Activated CD4-positive, alpha-beta T cell treated with anti-CD3 and anti-CD28 coated beads for 36 hours (primary cell): ENCODE measurements around the gene HBS1L. TPM values are rescaled to one million over a fixed set of nuclear protein-coding genes. Genes with fewer than 3 reads are reported as not detected.

Experiments
- ATAC-seq: fragments of 200-7000 bp; cut with Tn5 transposase; one replicate; pipeline ENCODE4 v1.10.0; 2021; ENCODE audit warnings: mild to moderate bottlenecking, moderate library complexity
- CTCF ChIA-PET: fragments of 350-600 bp; sonication (Branson Sonifier 250); formaldehyde crosslinking; loops from one replicate; lab custom pipeline; 2021; ENCODE audit warnings: antibody characterized with exemption; lab: Charles Lee
- POLR2A ChIA-PET: fragments of 350-600 bp; sonication (Branson Sonifier 250); formaldehyde crosslinking; loops from one replicate; lab custom pipeline; 2021; ENCODE audit warnings: antibody characterized with exemption, inconsistent platforms; lab: Charles Lee
- DNase-seq: peaks from one replicate; pipeline ENCODE4 v3.0.0-alpha.2; 2020
- H3K27ac Mint-ChIP-seq: one replicate; pipeline ENCODE4 v1.8.0; 2021; ENCODE audit warnings: mixed read lengths
- H3K27me3 Mint-ChIP-seq: one replicate; pipeline ENCODE4 v1.8.0; 2021; ENCODE audit warnings: mixed read lengths
- H3K36me3 Mint-ChIP-seq: one replicate; pipeline ENCODE4 v1.8.0; 2021; ENCODE audit warnings: low read depth, mixed read lengths
- H3K4me1 Mint-ChIP-seq: one replicate; pipeline ENCODE4 v1.8.0; 2021; ENCODE audit warnings: mixed read lengths
- H3K4me3 Mint-ChIP-seq: one replicate; pipeline ENCODE4 v1.8.0; 2021; ENCODE audit warnings: mild to moderate bottlenecking, moderate library complexity, mixed read lengths
- H3K9me3 Mint-ChIP-seq: one replicate; pipeline ENCODE4 v1.8.0; 2021; ENCODE audit warnings: low read depth, mixed read lengths
- intact Hi-C, 2 experiments: fragments of 100-400 bp; cut with DNase I in 1 of 2; cut with micrococcal nuclease in 1 of 2; formaldehyde crosslinking; loops; one replicate each; pipeline versions ENCODE4 v1.14.2 to v1.15.1; 2022 to 2024; cut with DNase I, micrococcal nuclease
- total RNA-seq, 2 experiments: library from RNA; stranded (reverse); gene quantifications; one replicate each; pipeline ENCODE4 v1.2.3, GENCODE V29; 2021

The HBS1L gene
- total RNA-seq, 2 experiments from 2014 or later = 133 to 141 TPM

DNA sequence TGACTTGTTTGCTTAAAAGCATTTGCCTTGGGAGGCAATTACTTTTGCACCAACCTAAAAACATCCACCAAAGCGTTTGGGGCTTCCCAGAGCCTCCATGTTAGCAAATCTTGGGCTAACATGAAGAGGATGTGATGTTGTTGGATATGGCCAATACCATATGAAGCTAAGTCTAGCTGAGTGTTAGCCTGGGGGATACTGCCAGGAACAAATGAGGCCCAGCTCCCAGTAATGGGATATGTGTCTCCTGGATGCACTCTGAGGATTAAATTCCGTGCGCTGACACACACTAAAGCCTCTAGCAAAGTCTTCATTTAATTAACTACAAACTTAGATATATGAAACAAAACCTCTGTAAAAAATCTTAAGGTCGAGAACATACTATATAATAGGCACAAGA, 35.3 kb upstream of the HBS1L start:
- Mint-ChIP-seq H3K27me3 (no peaks in the 10 kb centered on the region), H3K36me3 (no peaks in the 10 kb centered on the region), H3K4me1 (peaks cover 91% of the 10 kb centered on the region), H3K27ac (peak overlapping the region; percentile 93), H3K4me3 (no peak overlapping the region), H3K9me3 (peaks cover 2% of the 10 kb centered on the region)
- DNase-seq (peak; percentile 15), ATAC-seq (no peak)
- intact Hi-C loops = loop anchor here (1.0 to 5.0 kb wide), 10 partner anchors 24 to 557 kb away; no protein-coding TSS in a partner anchor
- ChIA-PET POLR2A (no interaction called here), CTCF (interaction anchor here (0.5 to 1.2 kb wide), 5 partner anchors 14 to 334 kb away, joined by 3 to 7 read pairs (median 3); no protein-coding TSS in a partner anchor)

DNA sequence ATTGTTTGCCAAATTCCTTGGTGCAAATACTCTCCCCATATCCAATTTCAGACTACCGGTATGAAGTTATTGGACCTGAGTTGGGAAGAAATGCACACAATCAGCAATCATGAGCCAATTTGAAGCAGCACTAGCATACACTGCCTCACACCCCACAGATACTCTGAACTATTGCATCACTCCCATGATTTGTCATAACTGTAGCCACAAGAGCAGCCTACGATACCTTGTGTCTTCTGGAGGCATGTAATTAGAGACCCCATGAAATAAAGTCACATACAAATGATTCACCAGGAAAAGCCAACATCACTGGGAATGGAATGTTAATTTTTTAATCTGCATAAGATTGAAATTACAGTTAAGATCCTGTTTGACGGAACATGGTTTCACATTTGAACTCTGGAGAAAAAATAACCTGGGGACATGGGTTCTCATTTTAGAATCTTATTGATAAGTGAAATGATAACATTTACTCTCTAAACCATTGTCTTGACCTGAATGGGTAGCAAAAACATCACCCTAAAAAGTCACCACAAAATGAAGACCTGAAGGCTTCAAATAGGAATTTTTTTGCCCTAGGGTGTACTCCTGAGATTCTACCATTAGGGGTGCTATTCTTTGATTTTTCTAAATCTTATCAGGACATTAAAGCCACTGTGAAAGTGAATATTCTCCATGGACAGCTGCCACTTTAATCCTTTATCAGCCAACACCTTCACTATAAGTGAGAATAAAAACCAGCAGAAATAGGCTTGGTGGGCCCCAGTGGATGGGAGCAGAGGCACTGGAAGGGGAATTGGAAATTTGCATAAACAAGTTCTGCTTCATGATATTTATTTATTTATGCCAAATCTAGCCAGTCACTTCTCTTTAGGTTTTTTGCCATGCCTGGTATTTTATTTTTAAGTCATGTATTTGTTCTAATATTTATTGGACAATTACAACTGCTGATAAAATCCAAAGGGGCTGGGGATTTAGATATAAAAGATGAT, 34.5 kb upstream of the HBS1L start:
- Mint-ChIP-seq H3K9me3 (peaks cover 2% of the 10 kb centered on the region), H3K27me3 (no peaks in the 10 kb centered on the region), H3K36me3 (no peaks in the 10 kb centered on the region), H3K4me3 (peak overlapping the region; percentile 48), H3K4me1 (peaks cover 86% of the 10 kb centered on the region), H3K27ac (peak overlapping the region; percentile 93)
- CTCF ChIA-PET = interaction anchor here (0.5 to 3.7 kb wide), 11 partner anchors 15 to 335 kb away, joined by 3 to 18 read pairs (median 7); no protein-coding TSS in a partner anchor
- POLR2A ChIA-PET = interaction anchor here (3.0 kb wide), 1 partner anchor 34 kb away, joined by 10 read pairs; the partner anchor contains the start of gene HBS1L
- intact Hi-C loops = loop anchor here (1.0 to 5.0 kb wide), 11 partner anchors 25 to 558 kb away; no protein-coding TSS in a partner anchor
- DNase-seq (peak; percentile 54), ATAC-seq (peak; percentile 77)

DNA sequence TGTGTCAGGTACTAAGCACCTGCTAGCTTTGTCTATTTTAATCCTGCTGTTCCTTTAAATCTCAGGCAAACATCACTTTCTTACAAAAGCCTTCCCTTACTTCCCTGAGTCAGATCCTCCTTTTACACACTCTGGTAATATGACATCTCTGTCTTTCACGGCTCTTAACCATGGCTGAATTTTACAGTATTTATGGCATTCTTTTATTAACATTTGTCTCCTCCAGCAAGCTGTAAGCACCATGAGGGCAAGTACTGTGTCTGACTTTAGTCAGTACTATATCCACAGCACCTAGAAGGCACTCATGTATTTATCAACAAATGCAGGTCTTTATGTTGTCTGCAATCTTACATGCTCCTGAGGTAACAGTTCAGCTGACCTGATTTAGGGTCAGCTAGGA, 33.7 kb upstream of the HBS1L start:
- CTCF ChIA-PET = interaction anchor here (0.7 to 3.7 kb wide), 18 partner anchors 12 to 133 kb away, joined by 3 to 19 read pairs (median 6); partner anchors contain the start of genes HBS1L and MYB
- DNase-seq (no peak), ATAC-seq (peak; percentile 10)
- H3K9me3 Mint-ChIP-seq = peaks cover 2% of the 10 kb centered on the region
- H3K36me3 Mint-ChIP-seq = no peaks in the 10 kb centered on the region
- H3K4me3 Mint-ChIP-seq = peak overlapping the region; percentile 41
- POLR2A ChIA-PET = interaction anchor here (1.3 to 3.0 kb wide), 2 partner anchors 34 to 94 kb away, joined by 6 to 10 read pairs; partner anchors contain the start of gene HBS1L
- intact Hi-C loops = loop anchor here (1.0 to 5.0 kb wide), 10 partner anchors 26 to 559 kb away; no protein-coding TSS in a partner anchor
- no peaks in the 10 kb centered on the region for H3K27me3 Mint-ChIP-seq
- peaks cover 79% of the 10 kb centered on the region for H3K4me1 Mint-ChIP-seq
- H3K27ac Mint-ChIP-seq = peak overlapping the region; percentile 93

DNA sequence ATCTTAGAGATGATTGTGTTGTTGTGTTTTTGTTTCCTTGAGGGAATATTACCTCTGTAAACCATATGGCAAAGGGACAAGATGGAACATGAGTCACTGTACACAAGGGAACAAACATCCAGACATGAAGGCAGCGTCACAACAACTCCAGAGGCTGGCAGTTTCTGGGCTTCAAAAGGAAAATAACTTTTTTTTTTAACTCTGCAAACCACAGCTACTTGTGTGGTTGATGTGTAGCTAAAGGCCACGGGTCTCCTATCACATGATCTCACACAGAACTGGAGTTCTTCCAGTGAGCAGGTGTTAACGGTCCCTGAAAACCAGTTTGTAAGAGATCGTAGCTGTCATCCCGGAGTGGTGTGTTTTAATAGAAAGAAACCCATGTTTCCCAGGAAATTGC, 33.2 kb upstream of the HBS1L start:
- ChIA-PET POLR2A (interaction anchor here (0.9 to 3.0 kb wide), 4 partner anchors 27 to 96 kb away, joined by 3 to 10 read pairs (median 5); partner anchors contain the start of gene HBS1L), CTCF (interaction anchor here (0.5 to 3.7 kb wide), 20 partner anchors 13 to 1201 kb away, joined by 3 to 19 read pairs (median 4); partner anchors contain the start of genes HBS1L and MYB)
- peak overlapping the region; percentile 93 for H3K27ac Mint-ChIP-seq
- DNase-seq (peak; percentile 46), ATAC-seq (peak; percentile 34)
- no peaks in the 10 kb centered on the region for H3K36me3 Mint-ChIP-seq
- H3K27me3 Mint-ChIP-seq = no peaks in the 10 kb centered on the region
- H3K4me1 Mint-ChIP-seq = peaks cover 76% of the 10 kb centered on the region
- intact Hi-C loops = loop anchor here (1.0 to 5.0 kb wide), 10 partner anchors 26 to 559 kb away; no protein-coding TSS in a partner anchor
- H3K9me3 Mint-ChIP-seq = peaks cover 2% of the 10 kb centered on the region
- peak overlapping the region; percentile 41 for H3K4me3 Mint-ChIP-seq

DNA sequence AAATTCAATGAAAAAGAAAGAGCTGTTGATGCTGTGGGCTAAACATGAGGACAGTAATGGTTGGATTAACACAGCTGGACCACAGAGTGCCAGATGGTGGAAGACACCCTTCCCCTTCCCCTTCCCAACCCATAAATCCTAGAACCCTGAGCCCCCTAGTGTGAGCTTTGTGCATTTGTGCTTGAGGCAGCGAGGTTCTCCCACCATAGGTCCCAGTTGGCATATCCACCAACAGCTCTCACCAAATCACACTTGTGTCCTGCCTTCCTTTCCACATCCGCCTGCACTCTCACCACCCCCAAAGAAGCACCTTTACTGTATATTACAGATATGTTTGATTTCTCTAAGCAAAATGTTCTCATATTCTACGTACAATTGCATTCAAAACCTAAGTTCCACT, 32.8 kb upstream of the HBS1L start:
- Mint-ChIP-seq H3K27me3 (no peaks in the 10 kb centered on the region), H3K27ac (peak overlapping the region; percentile 93), H3K36me3 (no peaks in the 10 kb centered on the region), H3K9me3 (peaks cover 2% of the 10 kb centered on the region), H3K4me3 (peak overlapping the region; percentile 41), H3K4me1 (peaks cover 72% of the 10 kb centered on the region)
- DNase-seq (peak; percentile 49), ATAC-seq (no peak)
- POLR2A ChIA-PET = interaction anchor here (0.9 to 3.0 kb wide), 4 partner anchors 27 to 96 kb away, joined by 3 to 10 read pairs (median 5); partner anchors contain the start of gene HBS1L
- CTCF ChIA-PET = interaction anchor here (0.5 to 3.7 kb wide), 18 partner anchors 13 to 1201 kb away, joined by 3 to 19 read pairs (median 4); partner anchors contain the start of genes HBS1L and MYB
- intact Hi-C loops = loop anchor here in 1 of 2 experiments (5.0 kb wide), 1 partner anchor 560 kb away; no protein-coding TSS in a partner anchor

DNA sequence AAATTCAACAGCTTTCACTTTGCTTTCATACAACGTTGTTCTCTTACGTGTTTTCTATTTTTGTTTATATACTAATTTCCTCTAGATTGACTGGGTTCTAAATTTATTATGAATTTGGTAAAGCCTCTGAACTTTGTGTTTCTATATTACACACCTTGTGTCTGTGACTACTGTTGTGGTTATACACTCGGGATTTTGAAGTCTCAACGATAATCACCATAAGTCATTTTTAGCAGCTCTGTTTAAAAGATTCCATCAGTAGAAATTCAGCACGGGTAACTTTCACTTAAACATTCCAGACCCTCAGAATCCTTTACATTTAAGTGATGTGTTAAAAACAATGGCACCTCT, 31.8 kb upstream of the HBS1L start:
- H3K27me3 Mint-ChIP-seq = no peaks in the 10 kb centered on the region
- peak overlapping the region; percentile 85 for H3K27ac Mint-ChIP-seq
- H3K9me3 Mint-ChIP-seq = peaks cover 9% of the 10 kb centered on the region
- peak; percentile 10 for ATAC-seq
- ChIA-PET CTCF (interaction anchor here (1.0 to 3.7 kb wide), 12 partner anchors 8 to 146 kb away, joined by 3 to 19 read pairs (median 4); partner anchors contain the start of gene HBS1L), POLR2A (interaction anchor here (0.6 to 3.0 kb wide), 5 partner anchors 8 to 59 kb away, joined by 3 to 10 read pairs (median 4); partner anchors contain the start of gene HBS1L)
- H3K4me1 Mint-ChIP-seq = peaks cover 65% of the 10 kb centered on the region
- H3K36me3 Mint-ChIP-seq = peaks cover 7% of the 10 kb centered on the region
- peak overlapping the region; percentile 41 for H3K4me3 Mint-ChIP-seq
- DNase-seq = no peak
- intact Hi-C loops = loop anchor here in 1 of 2 experiments (5.0 kb wide), 1 partner anchor 561 kb away; no protein-coding TSS in a partner anchor

DNA sequence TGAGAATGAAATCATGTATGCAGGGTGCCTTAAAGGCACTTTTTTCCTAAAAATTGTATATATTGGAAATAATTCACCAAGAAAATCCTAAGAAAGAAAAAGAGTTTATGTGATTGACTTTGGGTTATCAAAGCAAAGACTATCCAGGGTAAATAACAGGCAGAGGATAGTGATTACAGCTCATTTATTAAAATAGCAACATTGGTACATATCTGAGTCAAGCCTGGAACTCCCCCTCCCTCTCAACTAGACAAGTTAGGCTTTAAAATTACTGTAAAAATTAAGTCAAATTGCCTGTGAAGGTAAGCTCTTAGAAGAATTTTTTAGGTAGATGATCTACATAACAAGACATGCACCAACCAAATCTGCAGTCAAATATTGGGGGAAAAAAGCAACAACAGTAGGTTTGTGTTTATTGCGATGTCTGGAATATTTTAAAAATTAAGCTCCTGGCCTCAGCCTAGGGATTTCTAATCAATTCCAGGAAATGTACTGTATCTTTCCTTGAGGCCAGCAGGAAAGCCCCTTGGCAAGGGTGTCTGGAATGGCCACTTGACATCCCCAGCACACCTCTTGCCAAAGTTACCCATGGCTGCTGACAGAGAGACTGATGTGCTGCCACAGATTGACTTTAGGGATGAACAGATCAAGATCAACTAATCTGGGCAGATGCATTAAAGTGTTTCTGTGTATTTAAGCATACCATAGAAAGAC, 31.2 kb upstream of the HBS1L start:
- ChIA-PET CTCF (interaction anchor here (1.0 to 3.7 kb wide), 10 partner anchors 8 to 145 kb away, joined by 3 to 19 read pairs (median 4); partner anchors contain the start of gene HBS1L), POLR2A (interaction anchor here (0.6 to 3.0 kb wide), 7 partner anchors 9 to 93 kb away, joined by 3 to 10 read pairs (median 4); partner anchors contain the start of gene HBS1L)
- Mint-ChIP-seq H3K27ac (peak overlapping the region; percentile 85), H3K27me3 (no peaks in the 10 kb centered on the region), H3K9me3 (peaks cover 9% of the 10 kb centered on the region), H3K4me1 (peaks cover 60% of the 10 kb centered on the region), H3K4me3 (peak overlapping the region; percentile 41), H3K36me3 (peaks cover 7% of the 10 kb centered on the region)
- DNase-seq = no peak
- intact Hi-C loops = loop anchor here in 1 of 2 experiments (1.0 to 5.0 kb wide), 2 partner anchors 32 to 561 kb away; partner anchors contain the start of gene HBS1L
- no peak for ATAC-seq

DNA sequence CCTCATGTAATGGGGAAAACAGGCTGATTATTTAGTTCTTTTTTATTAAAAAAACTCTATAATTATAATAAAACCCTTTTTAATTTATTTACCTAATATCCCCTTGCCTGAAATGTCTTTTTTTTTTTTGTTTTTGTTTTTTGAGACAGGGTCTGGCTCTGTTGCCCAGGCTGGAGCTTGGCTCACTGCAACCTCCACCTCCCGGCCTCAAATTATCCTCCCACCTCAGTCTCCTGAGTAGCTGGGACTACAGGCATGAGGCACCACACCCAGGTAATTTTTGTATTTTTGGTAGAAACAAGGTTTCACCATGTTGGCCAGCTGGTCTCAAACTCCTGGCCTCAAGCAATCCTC, 30.3 kb upstream of the HBS1L start:
- Mint-ChIP-seq H3K36me3 (peaks cover 7% of the 10 kb centered on the region), H3K4me1 (peaks cover 50% of the 10 kb centered on the region), H3K27me3 (no peaks in the 10 kb centered on the region), H3K4me3 (no peak overlapping the region), H3K9me3 (peaks cover 9% of the 10 kb centered on the region), H3K27ac (no peak overlapping the region)
- CTCF ChIA-PET = interaction anchor here (1.0 to 3.7 kb wide), 4 partner anchors 19 to 57 kb away, joined by 3 to 19 read pairs (median 10); no protein-coding TSS in a partner anchor
- POLR2A ChIA-PET = interaction anchor here (0.7 to 1.2 kb wide), 3 partner anchors 29 to 94 kb away, joined by 3 to 5 read pairs (median 4); no protein-coding TSS in a partner anchor
- ATAC-seq = no peak
- no peak for DNase-seq
- intact Hi-C loops = loop anchor here in 1 of 2 experiments (1.0 to 5.0 kb wide), 2 partner anchors 31 to 562 kb away; partner anchors contain the start of gene HBS1L

DNA sequence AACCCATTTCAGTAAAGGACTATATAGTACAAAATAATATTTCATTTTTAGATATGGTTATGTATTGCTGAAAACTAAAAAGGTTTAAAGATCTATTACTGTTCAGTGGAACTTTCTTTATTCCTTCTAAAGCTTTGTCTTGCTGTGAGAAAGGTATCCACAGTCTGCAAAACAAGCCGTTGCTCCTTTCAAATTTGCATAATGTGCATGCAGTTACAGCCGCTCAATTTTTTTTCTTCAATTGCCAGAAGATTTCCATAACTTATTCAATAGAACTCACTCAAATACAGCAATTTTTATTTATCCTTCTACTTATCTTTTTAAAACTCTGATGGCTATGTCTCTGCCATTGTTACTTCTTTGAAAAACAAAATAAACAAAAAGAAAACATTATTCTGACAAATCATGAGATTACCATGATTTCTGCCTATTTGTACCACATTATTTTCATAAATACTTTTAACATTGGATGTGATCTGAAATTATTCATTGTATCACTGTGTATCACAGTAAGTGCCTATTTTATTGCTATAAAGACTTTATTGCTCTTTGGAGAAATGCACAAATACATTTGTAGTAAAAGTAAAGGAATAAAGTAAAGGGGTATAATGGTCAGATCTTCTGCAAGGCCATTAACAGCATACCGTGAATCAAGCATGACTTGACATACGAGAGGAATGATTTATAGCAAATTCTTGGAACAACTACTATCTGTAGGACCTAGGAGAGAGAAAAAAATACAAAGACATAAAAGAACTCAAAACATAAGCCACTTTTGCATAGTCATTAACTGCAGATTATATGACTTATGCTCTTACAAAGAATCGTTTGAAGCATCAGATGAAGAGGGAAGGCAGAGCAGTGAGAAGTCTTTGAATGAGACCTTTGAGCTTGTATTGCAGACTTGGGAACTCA, 29.6 kb upstream of the HBS1L start:
- DNase-seq (no peak), ATAC-seq (no peak)
- no peaks in the 10 kb centered on the region for H3K27me3 Mint-ChIP-seq
- peaks cover 44% of the 10 kb centered on the region for H3K4me1 Mint-ChIP-seq
- no peak overlapping the region for H3K27ac Mint-ChIP-seq
- intact Hi-C loops = no loop called here
- ChIA-PET CTCF (interaction anchor here (1.0 to 2.1 kb wide), 2 partner anchors 34 to 58 kb away, joined by 3 to 6 read pairs; no protein-coding TSS in a partner anchor), POLR2A (interaction anchor here (0.7 kb wide), 1 partner anchor 28 kb away, joined by 3 read pairs; no protein-coding TSS in a partner anchor)
- peaks cover 7% of the 10 kb centered on the region for H3K36me3 Mint-ChIP-seq
- no peak overlapping the region for H3K4me3 Mint-ChIP-seq
- peaks cover 9% of the 10 kb centered on the region for H3K9me3 Mint-ChIP-seq
